HCT116 (cell line): ENCODE data around the gene RELL1. TPM values are rescaled to one million over a fixed set of nuclear protein-coding genes. Genes with fewer than 3 reads are reported as not detected.

Experiments
- ATAC-seq: fragments of 200-7000 bp; cut with Tn5 transposase; 2 replicates; pipeline ENCODE4 v1.9.1; 2020; ENCODE audit warnings: mild to moderate bottlenecking, moderate library complexity
- BruUV-seq: library from RNA; stranded (reverse); fragments of 400-500 nt; replicated peaks from 2 replicates; lab custom pipeline; 2021; lab: Mats Ljungman, UMichigan
- CTCF ChIA-PET: fragments of 300-600 bp; sonication (Branson Sonifier 250); formaldehyde crosslinking; loops from one replicate; lab custom pipeline; 2021; ENCODE audit warnings: antibody characterized with exemption; lab: Charles Lee
- POLR2A ChIA-PET: fragments of 300-600, 350-600 bp; sonication (Branson Sonifier 250); formaldehyde crosslinking; loops from one replicate; lab custom pipeline; 2021; ENCODE audit warnings: antibody characterized with exemption; lab: Charles Lee
- RAD21 ChIA-PET, 2 experiments: fragments of 300-600 bp; sonication (Branson Sonifier 250); formaldehyde crosslinking; loops; one replicate each; lab custom pipeline; 2023; ENCODE audit warnings: low total read pairs in 2 of 2; ENCODE audit not compliant: uncharacterized antibody in 2 of 2, unreplicated experiment in 2 of 2, low non-redundant PET in 1 of 2; lab: Charles Lee
- DNase-seq: peaks from one replicate; pipeline ENCODE4 v3.0.0-alpha.2; 2010; ENCODE audit warnings: low read depth, low spot score
- H2AFZ ChIP-seq: fragments of 200-600 bp; shearing (Covaris generic), sonication (generic); 2 replicates; pipeline ENCODE4 v1.6.1; 2017; ENCODE audit warnings: low read depth, mixed run types, mixed read lengths, antibody characterized with exemption, low read length; ENCODE audit not compliant: poor library complexity, severe bottlenecking
- H3K27ac ChIP-seq: 2 replicates; pipeline ENCODE4 v1.5.1; 2012; ENCODE audit warnings: low read depth, low read length
- H3K27me3 ChIP-seq: fragments of 200-600 bp; sonication (generic); 2 replicates; pipeline ENCODE4 v1.6.1; 2016; ENCODE audit warnings: mixed run types, low read length, mixed read lengths; ENCODE audit not compliant: insufficient read depth
- H3K36me3 ChIP-seq, 2 experiments: fragments of 200-500 bp in 1 of 2; fragments of 200-600 bp in 1 of 2; sonication (Bioruptor generic) in 1 of 2; sonication (generic) in 1 of 2; 2 replicates each; pipeline versions ENCODE4 v1.5.1 to v1.6.1; 2014 to 2016; ENCODE audit warnings: low read length in 2 of 2, inconsistent platforms in 1 of 2, mixed read lengths in 1 of 2, mixed run types in 1 of 2; ENCODE audit not compliant: insufficient read depth in 2 of 2, control insufficient read depth in 1 of 2
- H3K4me1 ChIP-seq, 2 experiments: fragments of 200-600 bp in 1 of 2; sonication (generic) in 1 of 2; 2 replicates each; pipeline versions ENCODE4 v1.5.1 to v1.6.1; 2012 to 2017; ENCODE audit warnings: low read length in 2 of 2, inconsistent platforms in 1 of 2, mild to moderate bottlenecking in 1 of 2, mixed read lengths in 1 of 2, mixed run types in 1 of 2, moderate library complexity in 1 of 2; ENCODE audit not compliant: insufficient read depth in 2 of 2, control insufficient read depth in 1 of 2
- H3K4me2 ChIP-seq: fragments of 200-600 bp; sonication (generic); 2 replicates; pipeline ENCODE4 v1.6.1; 2017; ENCODE audit warnings: mixed run types, low read length, mixed read lengths
- H3K4me3 ChIP-seq, 2 experiments: fragments of 200-600 bp in 1 of 2; sonication (generic) in 1 of 2; replicated peaks in 1 of 2; 2 replicates each; pipeline ENCODE4 v1.5.1; 2011 to 2016; ENCODE audit warnings: low read length in 2 of 2, control low read depth in 1 of 2, low read depth in 1 of 2, mild to moderate bottlenecking in 1 of 2, mixed read lengths in 1 of 2, mixed run types in 1 of 2
- H3K79me2 ChIP-seq: fragments of 200-600 bp; sonication (generic); 2 replicates; pipeline ENCODE4 v1.6.1; 2017; ENCODE audit warnings: mild to moderate bottlenecking, mixed run types, low read length, moderate library complexity, mixed read lengths; ENCODE audit not compliant: insufficient read depth
- H3K9ac ChIP-seq: fragments of 200-600 bp; sonication (generic); 2 replicates; pipeline ENCODE4 v1.6.1; 2016; ENCODE audit warnings: low read length, mixed read lengths
- H3K9me2 ChIP-seq: fragments of 200-600 bp; sonication (generic), shearing (Covaris generic); 2 replicates; pipeline ENCODE4 v1.6.1; 2017; ENCODE audit warnings: mixed run types, mild to moderate bottlenecking, moderate library complexity; ENCODE audit not compliant: insufficient read depth
- H3K9me3 ChIP-seq, 2 experiments: fragments of 200-500 bp in 1 of 2; fragments of 200-600 bp in 1 of 2; sonication (Bioruptor generic) in 1 of 2; sonication (generic) in 1 of 2; 2 replicates each; pipeline ENCODE4 v1.6.1; 2014 to 2017; ENCODE audit warnings: low read length in 2 of 2, mixed read lengths in 2 of 2, inconsistent platforms in 1 of 2, low read depth in 1 of 2, mild to moderate bottlenecking in 1 of 2, mixed run types in 1 of 2, moderate library complexity in 1 of 2; ENCODE audit not compliant: control insufficient read depth in 1 of 2, insufficient read depth in 1 of 2
- H4K20me1 ChIP-seq: fragments of 200-600 bp; sonication (generic), shearing (Covaris generic); 2 replicates; pipeline ENCODE4 v1.6.1; 2017; ENCODE audit warnings: mixed run types, mild to moderate bottlenecking, moderate library complexity; ENCODE audit not compliant: insufficient read depth
- CTCF ChIP-seq, 3 experiments: fragments of 200-600 bp in 1 of 3; sonication (generic) in 1 of 3; IDR thresholded peaks in 2 of 3; conservative IDR thresholded peaks in 1 of 3; 2 replicates each; pipeline ENCODE4 v1.5.1; 2012 to 2017; ENCODE audit warnings: low read depth in 2 of 3, low read length in 2 of 3, antibody characterized with exemption in 1 of 3, borderline replicate concordance in 1 of 3, control low read depth in 1 of 3, mild to moderate bottlenecking in 1 of 3, mixed read lengths in 1 of 3, mixed run types in 1 of 3, moderate library complexity in 1 of 3; ENCODE audit not compliant: insufficient read depth in 1 of 3
- ELF1 ChIP-seq: IDR thresholded peaks from 2 replicates; pipeline ENCODE4 v1.6.1; 2012; ENCODE audit warnings: low read depth, borderline replicate concordance
- EZH2phosphoT487 ChIP-seq: fragments of 200-600 bp; IDR thresholded peaks from 2 replicates; pipeline ENCODE4 v1.6.1; 2018; ENCODE audit warnings: antibody characterized with exemption, borderline replicate concordance
- FOSL1 ChIP-seq: IDR thresholded peaks from 2 replicates; pipeline ENCODE4 v1.6.1; 2012; ENCODE audit warnings: low read depth
- JUND ChIP-seq: IDR thresholded peaks from 2 replicates; pipeline ENCODE4 v1.6.1; 2012
- POLR2A ChIP-seq: IDR thresholded peaks from 2 replicates; pipeline ENCODE4 v1.7.0; 2011; ENCODE audit warnings: borderline replicate concordance; ENCODE audit not compliant: insufficient read depth, insufficient read length; ENCODE audit errors: extremely low read depth
- POLR2AphosphoS5 ChIP-seq: IDR thresholded peaks from 2 replicates; pipeline ENCODE4 v1.6.1; 2011; ENCODE audit warnings: mild to moderate bottlenecking, low read depth, low read length, moderate library complexity
- SP1 ChIP-seq: IDR thresholded peaks from 2 replicates; pipeline ENCODE4 v1.6.1; 2012; ENCODE audit warnings: low read depth
- TCF7L2 ChIP-seq: IDR thresholded peaks from 2 replicates; pipeline ENCODE4 v1.7.0; 2011; ENCODE audit warnings: borderline replicate concordance, inconsistent platforms; ENCODE audit not compliant: insufficient read depth, insufficient read length; ENCODE audit errors: extremely low read depth
- ZNF274 ChIP-seq: fragments of 200-500 bp; sonication (Bioruptor generic); IDR thresholded peaks from 2 replicates; pipeline ENCODE4 v1.6.1; 2014; ENCODE audit warnings: mild to moderate bottlenecking, low read depth, low read length, inconsistent platforms
- intact Hi-C: fragments of 100-400 bp; cut with micrococcal nuclease; formaldehyde crosslinking; loops from 2 replicates; pipeline ENCODE4 v1.10.0; 2022
- total RNA-seq: library from RNA; stranded (reverse); gene quantifications from one replicate; pipeline ENCODE4 v1.2.1, GENCODE V29; 2021; ENCODE audit not compliant: unreplicated experiment

RELL1 gene
- total RNA-seq, 1 experiment from 2014 or later: 30.2 TPM

GRCh38 chr4:37650481-37650880, 35.7 kb downstream of the RELL1 start:
- Histone ChIP-seq H3K9me3 (peaks cover 0 to 6% of the 10 kb centered on the region in 2 experiments; a peak in 1 of 4 replicates), H4K20me1 (no peaks in the 10 kb centered on the region), H3K4me2 (no peak overlapping the region), H3K4me3 (no peak overlapping the region), H3K9me2 (no peaks in the 10 kb centered on the region), H3K4me1 (peaks cover 23 to 49% of the 10 kb centered on the region in 2 experiments), H3K36me3 (peaks cover 2 to 9% of the 10 kb centered on the region in 2 experiments; a peak in 1 of 4 replicates), H3K79me2 (no peaks in the 10 kb centered on the region; the same call in 1 of the 2 replicates), H2AFZ (no peak overlapping the region), H3K27ac (no peak overlapping the region), H3K9ac (no peak overlapping the region), H3K27me3 (no peaks in the 10 kb centered on the region)
- RAD21 ChIA-PET: no interaction called here
- ATAC-seq: no peak
- intact Hi-C loops: no loop called here
- no peak for DNase-seq
- BruUV-seq: no TSS peak
- POLR2A ChIA-PET: no interaction called here
- CTCF ChIA-PET: no interaction called here
- TF ChIP-seq ZNF274 (no peak), POLR2A (no peak), CTCF (IDR thresholded peaks at IDR 0.05 in 2 of 3, conservative IDR thresholded peaks at IDR 0.05 in 1 of 3; ENCODE audit: borderline replicate concordance in 1 of 3, insufficient read depth in 1 of 3, low read depth in 2 of 3, low read length in 2 of 3) (no peak), ELF1 (no peak), POLR2AphosphoS5 (no peak), JUND (no peak), FOSL1 (no peak), SP1 (no peak), TCF7L2 (no peak), EZH2phosphoT487 (no peak)
